NCI-H2171 (cell line): Measurements from ENCODE around the gene FOXN1.

Experiments used
- DNase-seq: peaks from one replicate; lab custom pipeline; 2025; lab: John Stamatoyannopoulos, UW

Gene FOXN1

DNA sequence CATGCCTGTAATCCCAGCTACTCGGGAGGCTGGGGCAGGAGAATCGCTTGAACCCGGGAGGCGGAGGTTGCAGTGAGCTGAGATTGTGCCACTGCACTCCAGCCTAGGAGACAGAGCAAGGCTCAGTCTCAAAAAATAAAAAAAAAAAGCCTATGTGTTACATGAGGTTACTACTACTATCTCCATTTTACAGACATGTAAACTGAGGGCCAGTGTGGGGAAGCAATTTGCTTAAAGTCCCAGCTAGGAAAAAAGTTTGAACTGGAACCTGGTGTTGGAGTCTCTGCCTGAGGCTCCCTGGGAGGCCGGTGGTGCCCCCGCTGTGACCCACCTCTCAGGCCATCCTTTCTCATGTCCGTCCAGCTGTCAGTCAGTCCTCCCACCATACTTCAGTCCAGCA is 28.2 kb upstream of the FOXN1 start:
- DNase-seq = no peak

DNA sequence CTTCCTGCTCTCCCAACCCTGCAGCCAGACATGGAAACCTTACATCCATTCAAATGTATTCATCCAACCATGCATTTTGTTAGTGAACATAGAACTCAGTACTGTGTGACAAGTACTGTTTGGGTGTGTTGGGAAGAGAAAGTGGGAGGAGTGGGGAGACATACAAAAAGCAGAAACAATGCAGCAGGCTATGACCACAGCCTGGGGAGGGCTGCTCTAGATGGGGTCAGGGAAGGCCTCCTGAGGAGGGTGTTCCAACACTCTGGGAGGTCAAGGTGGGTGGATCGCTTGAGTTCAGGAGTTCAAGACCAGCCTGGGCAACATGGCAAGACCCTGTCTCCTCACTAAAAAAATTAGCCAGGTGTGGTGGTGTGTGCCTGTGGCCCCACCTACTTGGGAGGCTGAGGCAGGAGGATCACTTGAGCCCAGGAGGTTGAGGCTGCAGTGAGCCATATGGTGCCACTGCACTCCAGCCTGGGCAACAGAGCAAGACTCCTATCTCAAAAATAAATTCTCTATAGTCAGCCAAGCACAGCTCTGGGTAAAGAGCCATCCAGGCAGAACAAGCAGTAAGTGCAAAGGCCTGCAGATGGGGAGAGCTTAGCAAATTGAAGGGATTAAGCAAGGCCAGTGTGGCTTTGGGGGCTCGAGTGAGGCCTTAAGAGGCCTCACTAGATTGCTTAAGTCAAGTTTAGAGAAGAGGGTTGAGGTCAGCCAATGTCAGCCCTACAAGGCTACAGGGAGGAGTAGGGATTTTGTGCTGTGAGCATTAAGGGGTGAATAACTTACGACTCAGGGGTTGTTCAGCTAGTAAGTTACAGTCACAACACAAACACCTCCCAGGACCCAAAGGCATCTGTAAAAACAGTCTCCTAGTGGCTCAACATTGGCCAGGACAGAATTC is 27.2 kb upstream of the FOXN1 start:
- no peak for DNase-seq

DNA sequence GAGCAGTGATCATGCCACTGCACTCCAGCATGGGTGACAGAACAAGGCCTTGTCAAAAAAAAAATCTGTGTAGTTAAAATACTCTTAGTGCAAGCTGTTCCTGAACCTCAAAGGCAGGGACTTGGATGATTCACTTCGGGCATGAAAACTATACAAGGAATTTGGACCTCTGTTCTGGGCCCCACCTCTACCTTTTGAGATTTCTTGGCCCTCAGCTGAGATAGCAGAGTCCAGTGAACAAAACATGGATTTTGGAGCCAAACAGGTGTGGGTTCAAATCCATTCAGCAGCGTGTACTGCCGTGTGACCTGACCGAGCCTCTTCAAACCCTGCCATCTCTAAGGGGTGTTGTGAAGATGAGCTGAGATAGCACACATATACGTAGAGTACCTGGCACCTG is 25.9 kb upstream of the FOXN1 start:
- no peak for DNase-seq

- DNase-seq = no peak
These were observed 25.2 kb upstream of the FOXN1 start for GRCh38 chr17:28480799-28481571.

GRCh38 chr17:28482551-28483199 is 23.5 kb upstream of the FOXN1 start:
- no peak for DNase-seq

DNA sequence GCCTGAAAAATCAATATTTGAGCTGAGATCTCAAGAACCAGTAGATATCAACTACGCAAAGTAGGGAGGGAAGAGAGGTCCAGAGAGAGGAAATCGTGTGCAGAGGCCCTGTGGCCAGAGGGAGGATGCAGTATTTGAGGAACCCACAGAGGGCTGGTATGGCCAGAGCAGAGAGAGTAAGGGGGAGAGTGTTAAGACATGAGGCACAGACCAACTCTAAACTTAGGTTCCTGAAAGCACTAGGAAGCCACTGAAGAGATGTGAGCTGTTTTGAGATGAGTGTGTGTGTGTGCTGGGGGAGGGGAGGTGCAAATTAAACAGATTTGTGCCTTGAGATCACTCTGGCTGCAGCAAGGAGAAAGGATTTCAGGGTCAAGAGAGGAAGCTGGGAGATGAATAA is 21.9 kb upstream of the FOXN1 start:
- DNase-seq = no peak

- no peak for DNase-seq
These were observed 21.1 kb upstream of the FOXN1 start for GRCh38 chr17:28485049-28485448.

DNA sequence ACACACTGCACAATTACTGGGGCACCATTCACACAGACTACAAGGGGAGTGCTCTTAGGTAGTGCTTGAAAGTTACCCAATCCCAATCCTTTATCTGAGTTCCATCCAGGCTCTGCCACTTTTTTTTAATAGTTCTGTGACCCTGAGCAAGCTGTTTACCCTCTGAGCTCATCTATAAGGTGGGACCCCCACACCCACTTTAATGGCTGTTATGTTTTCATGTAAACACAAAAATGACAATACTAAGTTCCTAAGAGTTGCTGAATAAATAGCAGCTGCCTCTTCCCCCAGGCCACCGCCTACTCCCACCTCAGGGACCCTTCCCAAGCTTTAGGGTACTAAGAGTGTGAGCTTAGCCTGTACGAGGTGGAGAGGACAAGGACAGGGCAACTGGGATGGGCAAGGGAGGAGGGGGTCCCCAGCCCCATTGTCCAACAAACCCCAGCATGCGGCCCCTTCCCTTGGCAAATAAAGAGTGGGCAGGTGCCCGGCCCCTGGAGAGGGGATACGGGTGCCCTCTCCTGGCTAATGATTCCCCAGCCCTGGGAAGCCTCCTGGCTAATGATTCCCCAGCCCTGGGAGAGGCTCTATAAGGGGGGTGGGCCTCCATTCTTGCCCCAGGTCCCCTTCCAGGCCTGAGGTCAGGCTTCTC is 18.1 kb upstream of the FOXN1 start:
- DNase-seq = no peak

DNA sequence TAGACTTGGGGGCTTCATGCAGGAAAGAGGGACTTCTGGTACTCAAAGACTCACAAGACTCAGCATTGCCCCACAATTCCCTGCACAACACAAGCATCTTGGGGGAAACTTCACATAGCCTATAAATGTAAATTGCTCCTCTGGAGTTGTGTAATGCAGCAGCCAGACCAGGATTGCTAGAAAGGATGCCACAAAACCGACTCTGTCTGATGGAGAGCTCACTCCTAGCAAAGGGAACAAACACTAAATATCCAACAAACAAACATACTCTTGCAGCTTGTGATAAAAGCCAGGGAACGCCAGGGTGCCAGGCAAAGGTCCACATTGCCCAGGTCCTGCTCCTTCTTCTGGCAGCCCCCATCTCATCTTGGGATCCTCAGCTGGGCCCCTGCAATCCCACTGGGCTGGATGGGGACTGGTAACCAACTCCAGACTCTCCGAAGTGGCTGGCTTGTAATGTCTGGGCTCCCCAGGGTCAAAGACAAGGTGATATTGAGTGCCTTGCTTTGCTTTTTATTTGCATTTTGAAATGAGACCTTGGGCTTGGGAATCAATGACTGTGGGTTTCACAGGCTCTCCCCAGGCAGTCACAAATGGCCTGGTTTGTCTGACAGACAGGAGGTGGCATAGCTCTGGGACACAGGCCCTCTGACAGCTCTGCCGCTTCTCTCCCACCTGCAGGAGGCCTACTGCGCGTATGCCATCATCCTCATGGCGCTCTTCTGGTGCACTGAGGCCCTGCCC is 17.4 kb upstream of the FOXN1 start:
- DNase-seq = no peak

- DNase-seq = no peak
These were observed 14.9 kb upstream of the FOXN1 start for GRCh38 chr17:28491286-28491685.

- no peak for DNase-seq
These were observed 14.3 kb upstream of the FOXN1 start for GRCh38 chr17:28491860-28492259.

DNA sequence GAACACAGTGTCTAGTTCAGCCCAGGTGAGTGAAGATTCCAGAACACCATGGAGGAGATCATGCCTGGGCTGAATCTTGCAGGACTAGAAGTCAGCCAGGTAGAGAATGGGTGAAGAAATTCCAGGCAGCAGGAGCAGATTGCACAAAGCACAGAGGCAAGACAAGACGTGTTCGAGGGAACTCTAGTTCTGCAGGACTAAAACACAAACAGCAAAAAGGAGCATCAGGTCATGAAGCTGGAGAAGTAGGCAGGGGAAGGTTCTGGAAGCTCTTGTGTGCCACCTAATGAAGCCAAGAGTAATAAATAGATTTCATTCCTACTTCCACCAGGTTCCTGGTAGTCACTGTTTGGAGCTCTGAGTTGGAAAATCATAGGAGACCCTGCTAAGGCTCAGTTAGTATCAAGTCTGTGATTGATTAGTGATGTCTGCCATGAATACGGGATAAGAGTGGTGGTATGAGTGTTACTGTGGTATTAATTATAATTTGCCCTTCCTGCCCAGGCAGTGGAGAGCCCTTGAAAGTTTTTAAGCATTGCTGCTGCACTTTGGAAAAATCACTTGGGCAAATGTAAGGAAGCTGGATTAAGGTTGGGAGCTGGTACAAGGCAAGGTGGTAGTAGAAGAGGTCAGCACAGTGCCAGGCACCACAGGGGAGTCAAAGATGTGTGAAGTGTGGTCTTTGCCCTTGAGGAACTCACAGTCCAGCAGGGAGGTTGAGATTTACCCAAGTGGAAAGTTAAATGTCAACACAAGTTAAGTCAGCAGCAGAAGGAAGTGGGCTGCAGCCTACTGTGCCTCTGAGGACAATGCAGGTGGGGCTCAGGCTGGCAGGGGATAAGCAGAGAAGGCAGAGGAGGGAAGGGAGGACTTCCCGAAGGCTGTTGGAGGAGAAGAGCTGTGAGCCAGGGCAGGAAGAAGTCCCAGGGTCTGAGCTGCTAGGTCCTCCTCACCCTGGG is 13.5 kb upstream of the FOXN1 start:
- DNase-seq = no peak

DNA sequence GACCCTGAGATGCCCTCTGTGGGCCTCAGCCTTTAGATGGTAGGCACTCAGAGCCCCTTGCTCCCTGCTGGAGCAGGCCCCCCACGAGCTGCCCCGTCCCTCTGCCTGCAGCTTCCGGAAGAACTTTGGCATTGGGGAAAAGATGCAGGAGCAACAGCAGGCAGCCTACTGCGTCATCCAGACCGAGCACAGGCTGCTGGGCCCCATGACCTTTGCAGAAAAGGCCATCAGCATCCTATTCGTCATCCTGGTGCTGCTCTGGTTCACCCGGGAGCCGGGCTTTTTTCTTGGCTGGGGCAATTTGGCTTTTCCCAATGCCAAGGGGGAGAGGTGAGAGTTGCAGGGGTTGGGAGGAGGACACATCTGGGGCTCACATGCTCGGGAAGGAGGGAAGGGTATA is 12.7 kb upstream of the FOXN1 start:
- DNase-seq = no peak

DNA sequence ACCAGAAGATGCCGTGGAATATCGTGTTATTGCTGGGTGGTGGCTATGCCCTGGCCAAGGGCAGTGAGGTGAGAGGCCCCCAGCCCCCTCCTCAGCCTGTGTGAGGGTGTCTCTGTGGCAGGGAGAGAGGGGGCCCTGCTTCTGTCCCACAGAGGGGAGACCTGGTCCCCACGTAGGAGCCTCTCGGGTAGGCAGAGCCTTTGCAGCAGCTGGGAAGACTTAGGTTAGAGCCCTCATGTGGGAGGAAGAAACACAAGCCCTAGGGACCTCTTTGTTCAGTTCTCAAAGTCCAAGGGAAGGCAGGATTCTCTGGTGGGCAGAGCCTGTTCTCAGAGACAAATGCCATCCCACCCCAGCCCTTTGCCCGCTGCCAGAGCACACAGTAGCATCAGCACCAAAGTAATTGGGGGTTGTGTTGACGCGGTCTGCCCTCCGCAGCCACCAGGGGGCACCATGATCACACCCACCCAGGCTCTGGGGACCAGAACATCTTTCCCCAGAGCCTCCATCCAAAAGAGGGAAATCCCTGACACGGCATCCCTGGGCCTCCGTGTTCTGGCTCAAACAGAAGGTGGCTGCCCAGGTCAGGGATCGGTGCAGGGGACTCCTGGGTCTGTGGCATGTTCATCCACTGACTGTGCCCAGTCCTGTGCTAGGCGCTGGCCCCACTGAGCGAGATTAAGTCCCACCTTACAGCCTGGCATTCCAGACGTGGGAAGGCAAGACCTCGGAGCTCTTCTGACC is 11.5 kb upstream of the FOXN1 start:
- DNase-seq = peak; percentile 66

GRCh38 chr17:28495635-28496034 is 10.5 kb upstream of the FOXN1 start:
- DNase-seq = no peak

DNA sequence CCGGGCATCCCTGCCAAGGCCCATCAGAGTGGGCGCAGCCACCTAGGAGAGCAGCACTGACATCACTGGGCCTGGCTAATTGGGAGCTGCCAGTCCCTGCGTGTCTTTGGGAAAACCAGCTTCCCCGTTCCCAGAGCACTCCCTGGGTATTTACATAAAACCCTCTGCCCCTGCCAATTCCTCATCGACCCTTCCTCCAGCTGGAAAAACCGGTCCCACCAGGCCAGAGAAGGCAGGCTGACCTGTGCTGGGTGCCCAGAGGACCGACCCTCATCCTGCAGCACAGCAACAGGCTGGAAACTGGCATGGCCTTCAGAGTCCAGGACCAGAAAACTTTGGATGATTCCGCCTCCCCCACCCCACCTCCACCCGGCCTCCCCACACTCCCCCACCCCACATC is 8.2 kb upstream of the FOXN1 start:
- no peak for DNase-seq

DNA sequence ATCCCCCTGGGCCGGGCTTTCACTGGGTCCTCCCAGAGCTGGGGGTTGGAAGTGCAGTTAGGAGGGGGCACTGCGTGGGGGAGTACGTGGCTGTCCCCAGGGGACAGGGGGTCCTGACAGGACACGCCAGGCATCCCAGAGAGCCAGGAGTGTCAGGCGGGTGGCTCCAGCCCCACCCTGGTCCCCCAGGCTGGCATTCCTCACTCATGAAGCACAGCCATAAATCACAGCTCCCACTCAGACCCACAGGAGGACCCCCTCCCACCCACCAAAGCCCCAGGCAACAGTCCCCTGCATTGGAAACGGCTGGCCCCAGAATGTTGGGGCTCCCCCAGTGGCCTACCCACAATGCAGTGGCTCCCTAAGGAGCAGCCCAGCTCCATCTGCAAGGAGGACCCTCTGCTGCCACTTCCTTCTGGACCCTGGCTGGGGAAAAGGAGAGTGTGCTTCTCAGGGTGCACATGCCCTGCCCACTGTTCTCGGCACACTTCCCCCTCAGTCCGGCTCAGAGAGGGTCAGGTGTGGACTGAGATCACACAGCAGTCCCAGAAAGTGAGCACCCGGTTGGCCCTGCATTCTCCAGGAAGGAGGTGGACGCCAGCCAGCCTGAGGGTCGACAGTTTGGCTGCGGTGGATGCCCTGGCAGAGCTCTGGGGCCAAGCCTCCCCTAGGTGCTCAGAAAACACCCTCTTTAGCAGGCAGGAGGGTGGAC is 7.3 kb upstream of the FOXN1 start:
- no peak for DNase-seq

DNA sequence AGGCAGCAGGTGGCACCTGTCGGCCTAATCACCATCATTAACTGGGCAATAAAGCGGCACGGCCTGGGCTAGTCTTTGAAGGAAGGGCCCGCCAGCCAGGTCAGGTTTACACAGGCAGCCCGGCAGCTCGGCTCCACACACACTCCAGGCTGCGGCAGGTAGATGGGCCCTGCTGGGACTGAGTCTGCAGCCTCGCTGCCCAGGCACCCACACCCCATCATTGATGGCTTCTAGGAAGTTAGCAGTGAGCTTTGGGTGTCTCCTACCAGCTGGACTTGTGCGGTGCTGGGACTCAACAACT is 6.8 kb upstream of the FOXN1 start:
- no peak for DNase-seq

GRCh38 chr17:28499684-28500357 is 6.3 kb upstream of the FOXN1 start:
- DNase-seq = no peak
